HG03378 (cell line): ENCODE results near the gene RAD18.

Experiments
- ATAC-seq: cut with Tn5 transposase; IDR thresholded peaks from one replicate; pipeline ENCODE4 v1.9.1; 2021; ENCODE audit warnings: mild to moderate bottlenecking, moderate library complexity; ENCODE audit not compliant: unreplicated experiment

Gene RAD18

GRCh38 chr3:8963137-8963853, at the start of gene RAD18:
TSS of gene RAD18 (minus strand) at chr3:8963472. CDS start at chr3:8963385, 87 bp downstream.
- peak; percentile 85 for ATAC-seq

DNA sequence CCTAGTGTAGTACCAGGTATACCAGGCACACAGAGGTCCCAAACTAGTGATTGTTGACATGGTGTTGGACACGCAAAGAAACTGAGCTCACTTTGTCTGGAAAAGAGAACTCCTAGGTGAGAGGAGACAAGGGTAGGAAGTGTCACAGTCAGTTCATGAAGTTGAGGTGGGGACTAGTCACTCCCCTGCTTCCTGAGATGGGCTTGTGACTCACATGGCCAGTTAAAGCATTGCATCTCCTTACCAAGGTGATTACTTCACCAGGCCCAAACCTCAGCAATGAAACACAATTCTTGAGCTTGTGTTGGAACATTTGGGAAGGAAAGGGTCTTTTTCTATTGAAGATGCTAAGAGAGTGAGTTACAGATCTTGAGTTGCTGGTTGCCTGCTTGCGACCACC, 49.2 kb upstream of the RAD18 start:
- no peak for ATAC-seq

DNA sequence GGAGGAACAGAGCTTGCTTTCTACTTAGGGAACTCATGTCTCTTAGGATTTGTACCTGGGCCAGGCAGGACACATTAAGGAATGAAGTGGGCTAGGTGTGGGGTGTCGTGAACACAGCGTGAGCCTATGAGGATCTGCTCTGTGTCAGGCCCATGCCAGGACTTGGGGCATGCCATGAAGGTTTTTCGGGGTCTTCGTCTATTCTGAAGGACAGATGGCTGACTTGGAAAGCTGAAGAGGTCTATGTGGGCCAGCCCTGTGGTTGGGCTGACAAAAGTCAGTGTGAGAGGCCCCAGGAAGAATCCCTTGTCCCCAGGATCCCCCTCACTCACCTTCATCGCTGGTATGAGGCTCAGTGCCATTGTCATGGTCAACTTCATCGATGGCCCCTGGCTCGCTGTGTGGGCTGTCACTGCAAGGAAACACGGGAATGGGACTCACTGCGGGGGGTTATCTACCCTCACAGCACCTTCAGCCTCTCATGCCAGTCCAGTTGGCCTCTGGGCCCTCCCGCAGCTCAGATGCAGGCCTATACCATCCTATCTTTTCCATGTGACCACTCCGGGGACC, 46.8 kb upstream of the RAD18 start:
- ATAC-seq = no peak

DNA sequence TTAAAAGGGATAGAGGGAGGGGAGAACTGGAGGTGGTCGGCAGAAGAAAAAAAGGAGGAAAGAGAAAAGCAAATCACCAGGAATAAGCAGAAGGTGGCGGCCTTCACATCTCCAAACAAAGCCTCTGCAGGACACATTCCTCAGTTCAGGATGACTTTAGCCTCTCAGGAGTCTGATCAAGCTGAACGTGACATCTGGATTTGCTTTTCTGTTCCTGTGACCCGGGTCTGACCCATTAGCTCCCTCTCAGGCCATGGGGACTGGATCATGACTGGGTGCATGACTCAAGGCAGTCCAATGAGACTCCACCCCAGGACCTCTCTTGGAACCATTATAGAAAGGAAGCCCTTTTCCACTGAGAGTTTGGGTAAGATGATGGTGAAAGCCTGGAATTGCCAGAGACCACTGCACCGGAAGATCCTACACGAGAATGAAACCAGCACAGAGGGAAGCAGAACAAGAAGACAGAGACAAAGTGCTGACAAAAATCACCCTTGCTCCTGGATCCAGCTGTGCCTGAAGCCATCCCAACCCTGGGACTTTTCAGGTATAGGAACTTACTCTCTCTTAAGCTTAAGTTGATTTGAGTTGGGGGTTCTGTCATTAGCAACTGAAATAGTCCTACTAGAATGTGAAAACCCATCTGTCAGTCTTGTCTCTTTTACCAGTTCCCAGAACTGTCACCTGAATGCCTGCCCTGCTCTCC, 45.4 kb upstream of the RAD18 start:
- ATAC-seq = no peak

DNA sequence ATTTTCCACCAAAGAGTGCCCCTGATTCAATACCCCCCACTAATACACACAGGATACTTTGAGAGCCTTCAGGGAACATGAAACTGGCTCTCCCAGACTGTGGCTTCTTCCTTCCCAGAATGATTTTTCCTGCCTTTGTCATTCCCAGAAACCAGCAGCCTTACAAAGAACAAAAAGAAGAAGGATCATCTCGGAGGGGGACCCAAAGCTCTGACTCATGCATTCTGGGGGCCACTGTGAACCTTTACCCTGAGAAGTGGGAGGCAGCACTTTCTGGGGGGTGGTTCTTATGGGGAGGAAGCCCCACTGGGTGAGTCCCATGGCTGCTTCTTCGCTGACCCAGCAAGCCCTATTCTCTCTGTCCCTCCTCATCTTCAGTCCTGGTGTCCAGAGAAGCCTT, 44.7 kb upstream of the RAD18 start:
- ATAC-seq = no peak

- no peak for ATAC-seq
Observed at GRCh38 chr3:9007213-9007612, 43.9 kb upstream of the RAD18 start.

DNA sequence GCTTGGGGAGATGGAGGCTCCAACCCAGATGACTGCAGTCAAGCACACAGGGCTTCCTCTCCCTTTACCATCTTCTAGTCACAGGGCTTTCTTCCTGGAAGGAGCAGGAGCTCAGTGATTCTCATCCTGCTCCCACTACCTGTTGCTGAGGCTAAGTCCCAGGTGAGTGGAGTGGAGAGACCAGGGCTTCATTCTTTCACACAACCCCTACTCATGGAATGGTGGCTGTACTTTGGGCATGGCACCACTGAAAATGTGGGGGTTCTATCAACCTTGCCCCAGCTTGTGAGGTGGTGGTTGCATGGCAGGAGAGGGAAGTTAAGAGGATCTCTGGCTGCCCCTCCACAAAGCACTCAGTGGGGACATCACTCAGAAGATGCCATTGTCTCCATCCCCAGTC, 36.8 kb upstream of the RAD18 start:
- no peak for ATAC-seq

DNA sequence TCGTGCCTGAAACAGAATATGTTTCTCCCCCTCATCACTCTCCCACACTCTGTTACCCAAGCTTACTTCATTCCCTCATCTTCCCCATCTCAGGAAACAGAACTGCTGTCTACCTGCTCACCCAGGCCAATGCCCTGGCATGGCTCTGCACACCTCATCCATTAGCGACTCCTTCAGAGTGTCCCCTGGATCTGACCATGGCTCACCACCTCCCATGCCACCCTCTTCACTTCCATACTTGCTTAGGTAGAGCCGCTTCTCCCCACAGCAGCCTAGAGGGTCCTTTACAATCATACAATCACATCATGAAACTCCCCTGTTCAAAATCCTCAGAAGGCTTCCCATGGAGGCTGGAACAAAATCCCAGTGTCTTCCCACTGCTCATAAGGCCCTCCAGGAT, 33.9 kb upstream of the RAD18 start:
- no peak for ATAC-seq

GRCh38 chr3:8996681-8997121, 33.4 kb upstream of the RAD18 start:
- no peak for ATAC-seq

DNA sequence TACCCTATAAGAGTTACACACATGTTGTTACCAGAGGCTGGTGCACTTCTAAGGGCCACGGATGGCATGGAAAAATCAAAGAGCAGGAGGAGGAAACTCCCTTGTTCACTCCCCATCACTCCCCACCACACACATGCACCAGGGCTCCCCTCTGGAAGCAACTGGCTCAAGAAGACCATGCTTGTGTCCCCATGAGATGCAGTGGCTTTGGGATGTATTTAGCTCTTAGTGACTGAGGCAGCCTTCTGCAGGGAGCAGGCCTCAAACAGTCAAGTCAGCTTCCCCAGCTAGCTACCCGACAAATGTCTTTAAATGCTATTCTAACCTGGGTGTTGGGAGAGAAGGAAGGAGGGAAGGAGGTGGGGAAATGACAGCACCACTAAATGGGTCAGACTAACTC, 32.9 kb upstream of the RAD18 start:
- no peak for ATAC-seq

GRCh38 chr3:8994226-8994625, 31.0 kb upstream of the RAD18 start:
- no peak for ATAC-seq

- ATAC-seq = no peak
Observed at GRCh38 chr3:8993331-8993730, 30.1 kb upstream of the RAD18 start.

GRCh38 chr3:8992854-8993253, 29.6 kb upstream of the RAD18 start:
- ATAC-seq = no peak

DNA sequence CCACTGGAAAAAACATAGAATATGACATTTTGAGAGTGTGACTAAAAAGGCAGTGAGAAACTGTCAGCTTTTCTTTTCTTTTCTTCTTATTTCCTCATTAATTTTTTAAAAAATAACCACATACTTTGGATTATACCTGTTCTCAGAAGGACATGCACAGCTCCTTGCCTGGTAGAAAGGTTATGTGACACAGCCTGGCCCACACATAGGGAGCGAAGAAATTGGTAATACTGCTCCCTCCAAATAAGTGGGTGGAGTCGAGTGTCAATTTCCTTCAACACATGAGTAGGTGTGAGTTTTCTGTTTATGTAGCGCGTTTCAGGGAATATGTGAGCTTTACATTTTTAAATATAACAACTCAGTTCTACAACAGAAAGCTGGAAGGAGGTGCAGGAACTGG, 28.9 kb upstream of the RAD18 start:
- no peak for ATAC-seq

GRCh38 chr3:8990266-8991215, 27.3 kb upstream of the RAD18 start:
- ATAC-seq = no peak

- ATAC-seq = no peak
Observed at GRCh38 chr3:8988791-8989558, 25.7 kb upstream of the RAD18 start.

DNA sequence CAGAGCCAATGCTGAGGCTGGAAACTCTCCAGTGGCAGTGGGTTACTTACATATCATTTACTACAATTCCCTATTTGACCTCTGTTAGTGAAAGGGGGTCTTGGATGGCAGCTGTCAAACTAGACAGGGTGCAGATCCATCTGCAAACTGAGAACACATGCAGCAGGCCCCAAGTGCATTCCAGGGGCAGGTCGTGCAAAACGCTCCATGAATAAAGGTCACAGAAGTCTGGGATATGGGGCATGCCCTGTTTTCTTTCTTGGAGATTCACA, 25.0 kb upstream of the RAD18 start:
- ATAC-seq = no peak

DNA sequence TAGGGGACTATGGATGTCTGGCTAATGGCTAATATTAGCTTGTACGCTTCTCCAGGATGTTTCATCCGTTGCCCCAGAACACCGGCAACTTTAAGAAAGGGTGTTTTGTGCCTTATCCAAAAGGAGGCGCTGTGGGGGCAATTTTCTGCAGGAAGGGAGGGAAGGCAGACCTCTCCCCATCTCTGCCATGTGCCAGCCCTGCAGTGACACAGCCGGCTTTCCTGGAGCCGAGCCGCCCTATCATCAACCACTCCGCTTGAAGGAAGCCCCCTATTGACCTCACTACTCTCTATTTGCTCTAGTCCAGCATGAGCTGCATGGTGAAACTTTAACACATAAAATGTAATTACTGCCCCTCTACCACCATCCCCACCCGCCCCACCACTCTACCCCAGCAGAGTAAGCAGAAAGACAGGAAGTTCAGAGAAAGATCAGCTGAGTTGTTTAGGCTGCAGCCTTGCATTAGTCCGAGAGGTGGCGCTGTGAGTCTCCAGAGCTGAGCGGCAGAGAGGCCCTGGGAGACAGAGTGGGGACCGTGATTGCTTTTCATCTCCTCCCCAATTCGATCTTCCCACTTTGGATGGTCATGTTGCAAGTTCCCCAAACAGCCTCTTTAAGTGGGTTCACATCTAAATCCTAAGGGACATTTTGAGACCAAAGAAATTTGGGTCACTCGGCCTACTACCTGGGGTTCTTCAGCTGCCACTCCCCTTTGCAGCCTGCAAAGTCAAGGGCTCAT, 24.5 kb upstream of the RAD18 start:
- peak; percentile 87 for ATAC-seq

DNA sequence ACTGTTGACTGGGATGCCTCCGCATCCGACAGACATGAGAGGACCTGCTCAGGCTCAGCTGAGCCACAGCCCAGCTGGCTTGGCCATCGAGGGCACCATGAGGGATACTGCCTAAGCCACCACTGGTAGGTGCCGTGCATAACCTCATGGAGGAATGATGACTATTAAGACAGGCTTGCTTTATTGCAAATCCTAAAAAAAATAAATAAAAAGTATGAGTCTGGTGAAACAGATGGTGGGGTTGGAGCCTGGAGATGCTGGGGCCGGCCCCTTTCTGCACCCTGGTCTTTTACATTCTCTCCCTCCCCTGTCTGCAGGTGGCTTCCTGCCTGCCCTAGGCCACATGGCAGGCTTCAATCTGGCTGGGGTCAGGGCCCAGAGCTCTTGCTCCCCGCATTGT, 24.0 kb upstream of the RAD18 start:
- no peak for ATAC-seq

DNA sequence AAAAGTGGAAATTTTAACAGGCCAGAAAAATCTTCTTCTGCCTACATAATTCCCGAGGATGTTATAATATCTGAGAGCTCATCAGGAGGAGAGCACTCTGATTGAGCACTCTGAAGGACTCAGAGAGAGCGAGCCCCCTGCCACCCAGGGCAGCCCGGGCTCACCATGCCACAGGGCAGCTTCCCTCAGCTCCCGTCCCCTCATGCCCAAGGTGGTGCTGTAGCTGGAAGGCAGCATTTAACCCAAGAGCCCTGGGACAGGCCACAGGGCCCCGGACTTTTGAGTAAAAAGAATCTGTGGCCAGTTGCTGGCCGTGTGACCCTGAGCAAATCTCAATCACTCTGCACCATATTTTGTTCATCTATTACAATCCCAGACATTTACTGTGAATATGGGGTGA, 23.5 kb upstream of the RAD18 start:
- ATAC-seq = no peak
